Lower lobe of right lung (tissue), 2 donors: Measurements from ENCODE around the gene ACE. TPM values are rescaled to one million over a fixed set of nuclear protein-coding genes. Genes with fewer than 3 reads are reported as not detected.

Experiments
- ATAC-seq, 2 donors: fragments of 200-7000 bp; cut with Tn5 transposase; one replicate each; pipeline ENCODE4 v1.9.1; 2020 to 2022; ENCODE audit warnings: mild to moderate bottlenecking in 2 of 2, moderate library complexity in 2 of 2
- DNase-seq: peaks from one replicate; pipeline ENCODE4 v3.0.0-alpha.2; 2020
- H3K27ac ChIP-seq: fragments of 200-600 bp; one replicate; pipeline ENCODE4 v1.8.0; 2022
- H3K27me3 ChIP-seq: fragments of 200-600 bp; one replicate; pipeline ENCODE4 v1.8.0; 2022; ENCODE audit warnings: low read depth
- H3K36me3 ChIP-seq: fragments of 200-600 bp; one replicate; pipeline ENCODE4 v1.8.0; 2022; ENCODE audit warnings: mild to moderate bottlenecking
- H3K4me1 ChIP-seq: fragments of 200-600 bp; one replicate; pipeline ENCODE4 v1.8.0; 2022
- H3K4me3 ChIP-seq: fragments of 200-600 bp; one replicate; pipeline ENCODE4 v1.8.0; 2022; ENCODE audit warnings: mild to moderate bottlenecking
- H3K9me3 ChIP-seq: fragments of 200-600 bp; one replicate; pipeline ENCODE4 v1.8.0; 2022
- CTCF ChIP-seq: fragments of 200-600 bp; IDR thresholded peaks from one replicate; pipeline ENCODE4 v1.8.0; 2022; ENCODE audit warnings: antibody characterized with exemption, mild to moderate bottlenecking
- intact Hi-C: fragments of 100-400 bp; cut with DNase I; formaldehyde crosslinking; loops from one replicate; pipeline ENCODE4 v1.11.0; 2022
- total RNA-seq: library from RNA; stranded (reverse); fragmentation: NEBNext Ultra II Directional; extraction: Animal tissue kit (Norgen Biotek cat#: 25700); gene quantifications from one replicate; pipeline ENCODE4 v1.2.1, GENCODE V29; 2021
- donor health status: DM: no; HTN: yes; CAD: no; lungs with severe emphysema.

ACE gene
- total RNA-seq, 1 donor from 2014 or later: 90.7 TPM

DNA sequence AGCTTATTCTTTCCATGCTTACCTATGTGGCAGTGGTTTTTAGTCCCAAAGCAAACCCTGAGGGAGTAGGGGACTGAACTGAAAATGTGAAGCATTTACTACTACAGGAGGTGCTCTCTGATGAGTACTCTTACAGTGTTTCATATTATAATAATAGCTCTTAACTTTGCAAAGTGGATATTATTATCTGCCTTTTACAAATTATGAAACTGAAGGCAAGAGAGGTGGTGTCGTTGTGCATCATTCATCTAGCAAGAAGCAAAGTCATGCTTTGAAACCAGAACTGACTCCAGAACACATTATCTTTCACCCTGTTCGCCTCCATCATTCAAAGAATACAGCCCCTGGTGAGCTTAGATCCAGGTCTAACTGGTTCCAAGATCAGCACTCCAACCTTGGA, 38.1 kb downstream of the ACE start:
- H3K27ac ChIP-seq: no peak overlapping the region
- intact Hi-C loops: no loop called here
- ATAC-seq (no peak), DNase-seq (no peak)
- H3K27me3 ChIP-seq: peaks cover 3% of the 10 kb centered on the region
- no peaks in the 10 kb centered on the region for H3K4me1 ChIP-seq
- H3K36me3 ChIP-seq: no peaks in the 10 kb centered on the region
- H3K9me3 ChIP-seq: no peaks in the 10 kb centered on the region
- H3K4me3 ChIP-seq: no peak overlapping the region
- TF ChIP-seq CTCF: no peak

DNA sequence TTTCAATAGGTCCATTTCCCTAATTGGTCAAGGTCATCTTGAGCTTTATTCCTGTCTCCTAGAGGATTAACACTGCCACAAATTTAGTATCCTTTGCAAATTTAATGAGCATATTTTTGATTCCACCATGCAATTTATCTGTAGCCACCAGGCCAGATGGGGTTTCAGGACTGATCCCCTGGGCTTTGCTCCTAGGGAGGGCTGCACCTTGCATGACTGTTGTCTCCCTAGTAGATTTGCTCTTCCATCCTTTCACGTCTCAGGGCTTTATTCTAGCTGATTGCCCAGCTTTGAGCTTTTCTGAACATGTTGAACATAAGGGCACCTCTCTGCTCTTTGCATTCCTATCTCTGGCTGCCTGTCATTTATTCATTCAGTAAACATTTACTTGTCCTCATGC, 38.6 kb downstream of the ACE start:
- Histone ChIP-seq H3K36me3 (no peaks in the 10 kb centered on the region), H3K9me3 (no peaks in the 10 kb centered on the region), H3K27me3 (peaks cover 3% of the 10 kb centered on the region), H3K4me3 (no peak overlapping the region), H3K27ac (no peak overlapping the region), H3K4me1 (no peaks in the 10 kb centered on the region)
- ATAC-seq (no peak), DNase-seq (no peak)
- intact Hi-C loops: no loop called here
- TF ChIP-seq CTCF: no peak

GRCh38 chr17:63516910-63517824, 40.3 kb downstream of the ACE start:
- Histone ChIP-seq H3K4me3 (no peak overlapping the region), H3K9me3 (no peaks in the 10 kb centered on the region), H3K4me1 (no peaks in the 10 kb centered on the region), H3K27me3 (peaks cover 3% of the 10 kb centered on the region), H3K36me3 (no peaks in the 10 kb centered on the region), H3K27ac (no peak overlapping the region)
- DNase-seq (no peak), ATAC-seq (no peak)
- intact Hi-C loops: no loop called here
- TF ChIP-seq CTCF: no peak

- no peak overlapping the region for H3K4me3 ChIP-seq
- H3K9me3 ChIP-seq: no peaks in the 10 kb centered on the region
- intact Hi-C loops: no loop called here
- H3K27me3 ChIP-seq: peaks cover 3% of the 10 kb centered on the region
- H3K4me1 ChIP-seq: no peaks in the 10 kb centered on the region
- ATAC-seq (no peak), DNase-seq (no peak)
- no peak for TF ChIP-seq CTCF
- no peak overlapping the region for H3K27ac ChIP-seq
- H3K36me3 ChIP-seq: no peaks in the 10 kb centered on the region
These were observed 41.1 kb downstream of the ACE start for GRCh38 chr17:63517825-63518534.

GRCh38 chr17:63519116-63519881, 42.4 kb downstream of the ACE start:
- intact Hi-C loops: no loop called here
- Histone ChIP-seq H3K27me3 (peaks cover 7% of the 10 kb centered on the region), H3K4me1 (no peaks in the 10 kb centered on the region), H3K9me3 (no peaks in the 10 kb centered on the region), H3K27ac (no peak overlapping the region), H3K4me3 (no peak overlapping the region), H3K36me3 (no peaks in the 10 kb centered on the region)
- ATAC-seq (no peak), DNase-seq (no peak)
- no peak for TF ChIP-seq CTCF
